Prostate gland (tissue), 2 donors: ENCODE measurements around the gene OCIAD2. TPM values are rescaled to one million over a fixed set of nuclear protein-coding genes. Genes with fewer than 3 reads are reported as not detected.

Experiments used
- DNase-seq: peaks from one replicate; pipeline ENCODE4 v3.0.0-alpha.2; 2019; ENCODE audit warnings: low spot score
- H3K27ac ChIP-seq, 2 donors: fragments of 200-600 bp; sonication (generic); 2 replicates each; pipeline ENCODE4 v1.5.1; 2017 to 2019
- H3K27me3 ChIP-seq: fragments of 200-600 bp; sonication (generic); replicated peaks from 2 replicates; pipeline ENCODE4 v1.5.1; 2019; ENCODE audit not compliant: insufficient read depth
- H3K36me3 ChIP-seq, 2 donors: fragments of 200-600 bp; sonication (generic); 1 replicate in 1 of 2; 2 replicates in 1 of 2; pipeline versions ENCODE4 v1.5.1 to v1.8.1; 2017 to 2019
- H3K4me1 ChIP-seq: fragments of 200-600 bp; sonication (generic); replicated peaks from 2 replicates; pipeline ENCODE4 v1.5.1; 2019
- H3K4me3 ChIP-seq, 2 donors: fragments of 200-600 bp; sonication (generic); 2 replicates each; pipeline ENCODE4 v1.5.1; 2017 to 2019
- H3K9me3 ChIP-seq: fragments of 200-600 bp; sonication (generic); 2 replicates; pipeline ENCODE4 v1.5.1; 2017
- POLR2A ChIP-seq: fragments of 450-650 bp; IDR thresholded peaks from one replicate; pipeline ENCODE4 v1.6.1; 2016; ENCODE audit warnings: antibody characterized with exemption, mild to moderate bottlenecking
- POLR2AphosphoS5 ChIP-seq: sonication (generic); formaldehyde crosslinking; IDR thresholded peaks from one replicate; pipeline ENCODE4 v1.6.1; 2017; ENCODE audit warnings: antibody characterized with exemption
- WGBS: methylation state at CpG from one replicate; pipeline ENCODE4 v1.1.5; 2018; 5-methylcytosine and 5-hydroxymethylcytosine counted together
- intact Hi-C: fragments of 100-400 bp; cut with DNase I; formaldehyde crosslinking; loops from one replicate; pipeline ENCODE4 v1.14.2; 2022
- total RNA-seq, 2 donors: library from RNA; depleted of rRNA; stranded (reverse); fragments of >200 nt; gene quantifications; one replicate each; pipeline ENCODE4 v1.1.0, GENCODE V29; 2016
- TF ChIP-seq, protein P1 (sequence below), 4 experiments: fragments of 200-600 bp in 2 of 4; fragments of 450-650 bp in 2 of 4; sonication (generic) in 2 of 4; IDR thresholded peaks; 1 replicate in 3 of 4; 2 replicates in 1 of 4; pipeline ENCODE4 v1.5.1; 2016 to 2019; ENCODE audit warnings: antibody characterized with exemption in 4 of 4, mild to moderate bottlenecking in 2 of 4, moderate library complexity in 2 of 4

OCIAD2 gene
- total RNA-seq, 2 donors from 2014 or later = 12.5 to 55.5 TPM

- H3K27ac ChIP-seq = no peak overlapping the region
- H3K36me3 ChIP-seq = no peaks in the 10 kb centered on the region
- no peaks in the 10 kb centered on the region for H3K9me3 ChIP-seq
- no peaks in the 10 kb centered on the region for H3K27me3 ChIP-seq
- H3K4me3 ChIP-seq = no peak overlapping the region
- intact Hi-C loops = no loop called here
- no peaks in the 10 kb centered on the region for H3K4me1 ChIP-seq
- no peak for TF ChIP-seq POLR2AphosphoS5
- no peak for TF ChIP-seq POLR2A
- TF ChIP-seq, protein P1, sequence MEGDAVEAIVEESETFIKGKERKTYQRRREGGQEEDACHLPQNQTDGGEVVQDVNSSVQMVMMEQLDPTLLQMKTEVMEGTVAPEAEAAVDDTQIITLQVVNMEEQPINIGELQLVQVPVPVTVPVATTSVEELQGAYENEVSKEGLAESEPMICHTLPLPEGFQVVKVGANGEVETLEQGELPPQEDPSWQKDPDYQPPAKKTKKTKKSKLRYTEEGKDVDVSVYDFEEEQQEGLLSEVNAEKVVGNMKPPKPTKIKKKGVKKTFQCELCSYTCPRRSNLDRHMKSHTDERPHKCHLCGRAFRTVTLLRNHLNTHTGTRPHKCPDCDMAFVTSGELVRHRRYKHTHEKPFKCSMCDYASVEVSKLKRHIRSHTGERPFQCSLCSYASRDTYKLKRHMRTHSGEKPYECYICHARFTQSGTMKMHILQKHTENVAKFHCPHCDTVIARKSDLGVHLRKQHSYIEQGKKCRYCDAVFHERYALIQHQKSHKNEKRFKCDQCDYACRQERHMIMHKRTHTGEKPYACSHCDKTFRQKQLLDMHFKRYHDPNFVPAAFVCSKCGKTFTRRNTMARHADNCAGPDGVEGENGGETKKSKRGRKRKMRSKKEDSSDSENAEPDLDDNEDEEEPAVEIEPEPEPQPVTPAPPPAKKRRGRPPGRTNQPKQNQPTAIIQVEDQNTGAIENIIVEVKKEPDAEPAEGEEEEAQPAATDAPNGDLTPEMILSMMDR (IDR thresholded peaks at IDR 0.05) = no peak
- DNase-seq = no peak
Observed at GRCh38 chr4:48939785-48940184, 33.2 kb upstream of the OCIAD2 start.

DNA sequence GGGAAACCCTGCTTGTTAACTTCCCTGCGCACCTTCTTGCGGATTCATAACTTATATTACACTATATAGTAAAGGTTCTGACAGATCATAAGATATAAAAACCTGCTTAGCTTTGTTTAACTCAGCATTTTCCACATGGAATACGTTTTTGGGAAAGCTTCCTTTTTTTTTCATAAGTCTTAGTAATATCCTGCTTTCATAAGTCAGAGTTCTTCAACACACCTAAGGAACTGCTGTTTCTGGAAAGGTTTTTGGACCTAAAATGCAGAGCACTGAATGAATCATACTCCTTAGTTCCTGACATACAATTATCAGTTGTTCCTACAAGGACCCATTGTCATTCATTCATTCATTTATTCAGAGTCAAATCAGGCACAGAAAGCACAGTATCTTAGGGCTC lies 32.3 kb upstream of the OCIAD2 start:
- Histone ChIP-seq H3K27me3 (no peaks in the 10 kb centered on the region), H3K27ac (no peak overlapping the region), H3K4me3 (no peak overlapping the region), H3K9me3 (no peaks in the 10 kb centered on the region), H3K4me1 (no peaks in the 10 kb centered on the region), H3K36me3 (no peaks in the 10 kb centered on the region)
- intact Hi-C loops = no loop called here
- TF ChIP-seq POLR2A (no peak), POLR2AphosphoS5 (no peak)
- TF ChIP-seq, protein P1 (IDR thresholded peaks at IDR 0.05) = no peak
- WGBS = 88% methylated on average over 3 of the region's 3 CpGs
- DNase-seq = no peak

DNA sequence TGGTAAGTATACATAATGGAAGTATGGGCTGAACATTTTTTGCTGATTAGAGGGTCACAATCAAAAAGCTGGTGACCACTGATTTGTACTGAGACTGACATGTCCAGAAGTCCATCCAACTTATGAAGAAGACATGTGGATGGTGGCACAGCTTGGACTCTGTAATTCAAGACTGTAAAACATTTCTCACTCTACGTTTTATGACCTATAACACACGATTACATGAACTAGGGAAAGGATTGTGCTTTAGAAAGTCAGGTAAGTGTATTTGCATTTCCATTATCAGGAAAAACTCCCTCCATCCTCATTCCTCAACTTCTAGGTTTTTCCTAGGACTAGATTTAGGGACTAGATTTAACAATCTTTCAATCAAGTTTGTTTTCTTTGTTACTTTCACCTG lies 30.5 kb upstream of the OCIAD2 start:
- no peaks in the 10 kb centered on the region for H3K9me3 ChIP-seq
- no peak overlapping the region for H3K27ac ChIP-seq
- no peaks in the 10 kb centered on the region for H3K4me1 ChIP-seq
- intact Hi-C loops = no loop called here
- no peaks in the 10 kb centered on the region for H3K36me3 ChIP-seq
- no peak overlapping the region for H3K4me3 ChIP-seq
- DNase-seq = no peak
- H3K27me3 ChIP-seq = no peaks in the 10 kb centered on the region
- 67% methylated on average over 2 of the region's 2 CpGs for WGBS
- no peak for TF ChIP-seq POLR2AphosphoS5
- TF ChIP-seq POLR2A = no peak
- TF ChIP-seq, protein P1 (IDR thresholded peaks at IDR 0.05) = no peak

- intact Hi-C loops = no loop called here
Observed at GRCh38 chr4:48931459-48931858, 24.9 kb upstream of the OCIAD2 start.

GRCh38 chr4:48930654-48931053 lies 24.1 kb upstream of the OCIAD2 start:
- DNase-seq = no peak
- intact Hi-C loops = no loop called here
- TF ChIP-seq POLR2AphosphoS5 (no peak), POLR2A (no peak)
- TF ChIP-seq, protein P1 (IDR thresholded peaks at IDR 0.05) = no peak
- Histone ChIP-seq H3K4me1 (no peaks in the 10 kb centered on the region), H3K36me3 (no peaks in the 10 kb centered on the region), H3K4me3 (no peak overlapping the region), H3K27ac (no peak overlapping the region), H3K9me3 (no peaks in the 10 kb centered on the region), H3K27me3 (no peaks in the 10 kb centered on the region)
- 87% methylated on average over 4 of the region's 4 CpGs for WGBS

More at GRCh38 chr4:48931459-48931858, 24.9 kb upstream of the OCIAD2 start:
- no peaks in the 10 kb centered on the region for H3K4me1 ChIP-seq
- DNase-seq = no peak
- H3K9me3 ChIP-seq = no peaks in the 10 kb centered on the region
- 77% methylated on average over 2 of the region's 2 CpGs for WGBS
- H3K27ac ChIP-seq = no peak overlapping the region
- no peak overlapping the region for H3K4me3 ChIP-seq
- no peak for TF ChIP-seq POLR2A
- TF ChIP-seq, protein P1 (IDR thresholded peaks at IDR 0.05) = no peak
- no peaks in the 10 kb centered on the region for H3K36me3 ChIP-seq
- H3K27me3 ChIP-seq = no peaks in the 10 kb centered on the region
